HUDEP-2 (cell line): ENCODE results near the gene ADAMTS15.
A peak's percentile ranks its signal among the peaks of the same experiment; 100 is the strongest.

Experiments used
- DNase-seq, 76 experiments: peaks; one replicate each; lab custom pipeline; 2025; ENCODE audit not compliant: unreplicated experiment in 76 of 76; lab: John Stamatoyannopoulos, UW

The ADAMTS15 gene, protein sequence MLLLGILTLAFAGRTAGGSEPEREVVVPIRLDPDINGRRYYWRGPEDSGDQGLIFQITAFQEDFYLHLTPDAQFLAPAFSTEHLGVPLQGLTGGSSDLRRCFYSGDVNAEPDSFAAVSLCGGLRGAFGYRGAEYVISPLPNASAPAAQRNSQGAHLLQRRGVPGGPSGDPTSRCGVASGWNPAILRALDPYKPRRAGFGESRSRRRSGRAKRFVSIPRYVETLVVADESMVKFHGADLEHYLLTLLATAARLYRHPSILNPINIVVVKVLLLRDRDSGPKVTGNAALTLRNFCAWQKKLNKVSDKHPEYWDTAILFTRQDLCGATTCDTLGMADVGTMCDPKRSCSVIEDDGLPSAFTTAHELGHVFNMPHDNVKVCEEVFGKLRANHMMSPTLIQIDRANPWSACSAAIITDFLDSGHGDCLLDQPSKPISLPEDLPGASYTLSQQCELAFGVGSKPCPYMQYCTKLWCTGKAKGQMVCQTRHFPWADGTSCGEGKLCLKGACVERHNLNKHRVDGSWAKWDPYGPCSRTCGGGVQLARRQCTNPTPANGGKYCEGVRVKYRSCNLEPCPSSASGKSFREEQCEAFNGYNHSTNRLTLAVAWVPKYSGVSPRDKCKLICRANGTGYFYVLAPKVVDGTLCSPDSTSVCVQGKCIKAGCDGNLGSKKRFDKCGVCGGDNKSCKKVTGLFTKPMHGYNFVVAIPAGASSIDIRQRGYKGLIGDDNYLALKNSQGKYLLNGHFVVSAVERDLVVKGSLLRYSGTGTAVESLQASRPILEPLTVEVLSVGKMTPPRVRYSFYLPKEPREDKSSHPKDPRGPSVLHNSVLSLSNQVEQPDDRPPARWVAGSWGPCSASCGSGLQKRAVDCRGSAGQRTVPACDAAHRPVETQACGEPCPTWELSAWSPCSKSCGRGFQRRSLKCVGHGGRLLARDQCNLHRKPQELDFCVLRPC

GRCh38 chr11:130448416-130449309 lies at the start of gene ADAMTS15:
Gene ADAMTS15 (plus strand): TSS chr11:130448645. CDS start chr11:130448974, 329 bp downstream.
- peak in 5 of 76 experiments; percentile 4 to 7 (median 6) for DNase-seq

DNA sequence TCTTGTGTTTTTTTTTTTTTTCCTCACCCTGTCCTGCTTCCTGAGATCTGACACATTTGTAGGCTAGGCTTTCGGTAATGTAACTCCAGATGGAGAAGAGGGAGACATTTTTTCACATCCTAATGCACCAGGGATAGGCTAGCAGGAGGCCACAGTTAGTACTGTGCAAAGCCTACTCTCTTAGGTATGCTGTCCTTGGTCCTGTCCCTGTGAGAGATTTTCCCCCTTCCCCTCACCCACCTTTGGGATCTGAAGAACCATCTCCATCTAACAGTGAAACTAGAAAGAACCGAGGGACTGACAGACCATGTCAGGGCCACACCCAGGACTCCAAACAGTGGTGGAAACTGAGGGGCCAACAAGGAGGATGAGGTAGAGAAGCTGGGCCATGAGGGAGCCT lies 49.2 kb upstream of the ADAMTS15 start:
- no peak for DNase-seq

- no peak for DNase-seq
Observed at GRCh38 chr11:130400781-130401483, 47.5 kb upstream of the ADAMTS15 start.

GRCh38 chr11:130402570-130402969 lies 45.9 kb upstream of the ADAMTS15 start:
- no peak for DNase-seq

DNA sequence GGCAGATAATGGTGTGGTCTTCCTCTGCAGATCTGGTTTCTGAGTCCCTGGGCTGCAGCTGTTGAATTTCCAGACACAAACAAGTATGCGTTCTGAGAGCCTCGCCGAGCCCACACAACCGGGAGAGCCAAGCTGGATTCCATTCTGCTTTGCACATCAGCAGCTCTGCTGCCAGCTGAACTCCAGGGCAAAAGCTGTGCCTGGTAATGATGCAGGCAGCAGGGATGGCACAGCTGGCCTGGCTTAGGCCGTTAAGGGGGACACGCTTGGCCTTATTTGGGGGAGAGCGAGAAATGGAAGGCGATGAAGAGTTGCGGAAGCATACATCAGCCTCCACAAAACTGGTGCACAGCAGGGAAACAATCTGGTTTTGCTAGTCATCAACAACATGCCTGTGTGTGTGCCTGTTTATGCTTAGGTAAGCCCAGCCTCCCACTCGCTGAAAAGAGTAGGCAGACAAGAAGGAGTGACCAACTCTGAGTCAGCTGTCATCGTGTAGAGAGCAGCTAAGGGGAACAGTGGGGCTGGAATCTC lies 45.1 kb upstream of the ADAMTS15 start:
- DNase-seq: no peak

- DNase-seq: no peak
Observed at GRCh38 chr11:130403967-130404366, 44.5 kb upstream of the ADAMTS15 start.

DNA sequence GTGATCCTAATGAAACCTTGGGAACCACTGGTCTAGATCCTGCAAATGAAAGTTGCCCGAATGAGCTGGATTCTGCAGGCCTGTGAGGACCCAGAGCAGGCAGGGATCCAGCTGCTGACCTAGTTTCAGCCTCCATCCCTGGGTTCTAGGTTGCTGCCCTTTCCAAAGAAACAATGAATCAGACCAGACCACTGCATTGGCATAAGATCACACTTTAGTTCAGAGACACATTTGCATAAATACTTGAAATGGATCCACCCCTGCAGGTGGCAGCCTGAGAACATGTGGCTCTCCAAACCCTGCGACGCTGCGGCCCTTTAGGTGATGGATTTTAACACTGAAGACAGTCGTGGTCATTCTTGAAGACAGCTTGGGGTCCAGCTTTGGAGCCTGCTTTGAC lies 43.7 kb upstream of the ADAMTS15 start:
- no peak for DNase-seq

DNA sequence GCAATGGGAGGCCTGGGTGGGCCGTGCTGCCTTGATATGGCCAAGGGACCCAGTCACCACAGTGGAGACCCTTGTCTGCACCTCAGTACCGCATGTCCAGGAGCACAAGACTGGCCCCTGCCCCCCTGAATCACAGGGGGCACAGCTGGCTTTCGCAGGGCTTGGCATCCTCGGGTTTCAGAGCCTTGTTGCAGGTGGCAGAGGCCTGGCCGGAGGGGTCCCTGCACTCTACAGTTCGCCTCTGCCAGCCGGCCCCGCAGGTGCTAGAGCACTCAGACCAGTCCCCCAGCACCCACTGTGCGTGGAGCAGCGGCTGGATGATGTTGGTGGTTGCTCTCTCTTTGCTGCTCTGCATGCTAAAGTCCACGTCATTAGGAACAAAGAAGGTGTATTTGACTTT lies 43.0 kb upstream of the ADAMTS15 start:
- DNase-seq: no peak

DNA sequence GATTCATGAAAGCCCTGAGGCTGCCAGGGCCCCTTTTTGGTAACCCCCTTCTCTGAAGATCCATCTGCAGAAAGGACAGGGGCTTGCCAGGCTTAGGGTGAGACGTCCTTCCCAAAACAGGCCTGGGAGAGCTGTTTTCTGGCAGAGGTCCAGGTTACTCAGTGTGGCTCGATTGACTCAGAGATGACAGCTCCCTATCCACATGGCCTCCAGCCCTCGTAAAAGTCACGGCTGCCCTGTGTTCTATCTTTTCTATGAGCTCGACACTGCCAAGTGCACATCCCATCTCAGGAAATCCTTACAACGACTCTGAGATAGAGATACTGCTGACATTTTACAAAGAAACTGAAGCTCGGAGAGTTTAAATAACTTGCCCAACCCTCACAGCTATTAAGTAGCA lies 40.5 kb upstream of the ADAMTS15 start:
- DNase-seq: no peak

DNA sequence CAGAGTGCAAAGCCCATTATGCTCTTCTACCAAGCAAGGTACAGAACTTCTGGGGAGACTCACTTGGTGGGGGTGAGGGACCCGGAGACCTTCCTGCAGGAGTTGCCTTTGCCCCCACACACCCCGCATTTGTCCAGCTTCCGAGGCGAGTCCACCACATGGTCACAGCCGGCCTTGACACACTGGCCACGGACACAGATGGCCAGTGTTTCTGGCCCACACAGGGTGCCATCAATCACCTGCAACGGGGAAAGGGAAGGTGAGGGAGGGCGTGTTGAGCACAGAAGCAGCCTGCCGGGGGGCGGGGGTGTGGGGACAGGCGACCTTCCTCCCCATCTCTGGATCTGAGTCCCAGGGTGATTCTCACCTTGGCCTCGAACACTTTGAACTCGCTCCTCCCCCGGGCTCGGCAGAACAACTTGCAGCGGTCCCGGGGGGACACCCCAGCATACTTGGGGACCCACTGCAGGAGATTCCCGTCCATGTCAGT lies 40.0 kb upstream of the ADAMTS15 start:
- DNase-seq: no peak

GRCh38 chr11:130408901-130409300 lies 39.5 kb upstream of the ADAMTS15 start:
- no peak for DNase-seq

DNA sequence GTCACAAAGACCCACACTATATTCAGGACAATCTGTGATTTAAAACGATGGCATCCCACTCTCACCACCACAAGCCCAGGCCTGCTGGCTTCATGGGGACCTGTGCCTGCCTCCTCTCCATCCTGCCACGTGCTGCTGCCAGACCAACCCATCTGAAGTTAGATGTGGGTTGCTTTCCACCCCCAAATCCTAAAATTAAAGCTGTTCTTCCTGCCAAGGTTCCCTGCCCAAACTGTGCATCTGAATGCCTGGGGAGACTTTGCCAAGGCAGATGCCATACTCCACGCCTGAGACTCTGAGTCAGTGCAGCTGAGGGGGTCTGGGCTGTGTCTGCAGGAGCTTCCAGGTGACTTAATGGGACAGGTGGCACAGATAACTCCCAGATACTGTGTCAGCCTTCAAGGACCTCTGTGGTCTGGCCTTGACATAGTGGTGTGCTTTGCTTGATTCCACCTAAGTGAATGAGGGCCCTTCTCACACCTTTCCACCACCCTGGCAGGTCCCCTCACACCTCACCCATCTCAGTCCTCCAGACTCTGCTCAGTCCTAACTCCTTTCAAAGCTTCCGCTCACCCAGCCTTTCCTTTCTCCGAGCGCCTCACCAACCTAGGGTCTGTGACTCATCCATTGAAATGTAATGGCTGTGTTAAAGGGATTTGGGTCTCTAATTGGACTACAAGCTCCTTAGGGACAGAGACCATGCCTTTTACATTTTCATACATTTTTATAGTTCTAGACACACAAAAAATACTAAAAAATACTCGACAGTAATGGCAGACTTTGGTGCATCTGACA lies 38.7 kb upstream of the ADAMTS15 start:
- DNase-seq: no peak

GRCh38 chr11:130411223-130411622 lies 37.2 kb upstream of the ADAMTS15 start:
- DNase-seq: no peak

- DNase-seq: no peak
Observed at GRCh38 chr11:130413405-130414106, 34.9 kb upstream of the ADAMTS15 start.

DNA sequence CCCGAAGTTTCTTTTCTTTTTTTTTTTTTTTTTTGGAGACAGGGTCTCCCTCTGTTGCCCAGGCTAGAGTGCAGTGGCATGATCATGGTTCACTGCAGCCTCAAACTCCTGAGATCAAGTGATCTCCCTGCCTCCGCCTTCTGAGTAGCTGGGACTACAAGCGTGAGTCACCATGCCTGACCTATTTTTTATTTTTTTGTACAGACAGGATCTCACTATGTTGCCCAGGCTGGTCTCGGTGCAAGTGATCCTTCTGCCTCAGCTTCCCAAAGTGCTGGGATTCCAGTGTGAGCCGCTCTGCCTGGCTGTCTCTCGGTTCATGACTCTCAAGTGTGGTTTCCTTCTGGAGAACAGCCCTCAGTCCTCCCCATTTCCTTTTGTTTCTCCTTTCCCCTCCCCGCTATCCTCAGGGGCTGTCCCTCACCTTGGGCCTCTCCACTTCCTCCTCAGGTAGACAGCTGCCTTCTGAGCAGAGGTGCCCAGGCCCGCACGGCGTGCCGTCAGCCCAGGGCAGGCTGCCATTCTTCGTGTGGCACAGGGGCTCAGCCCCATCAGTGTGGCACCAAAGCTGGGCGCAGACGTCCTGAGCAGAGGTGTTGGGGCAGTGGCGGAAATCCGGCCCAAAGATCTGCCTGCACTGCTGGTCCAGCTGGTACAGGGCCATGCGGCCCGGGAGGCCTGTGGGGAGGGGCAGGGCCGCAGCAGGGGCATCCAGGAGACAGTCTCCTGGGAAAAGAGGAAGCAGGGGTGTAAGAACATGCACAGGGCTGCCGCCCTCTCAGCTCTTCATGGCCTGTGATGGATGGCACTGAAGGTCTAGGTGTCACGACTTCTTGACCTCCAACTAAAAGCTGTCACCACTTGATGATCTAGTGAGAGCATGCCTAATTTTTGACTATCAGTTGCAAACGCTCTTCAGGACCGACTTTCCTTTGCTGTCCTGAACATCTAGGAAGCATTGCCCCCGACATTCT lies 34.1 kb upstream of the ADAMTS15 start:
- no peak for DNase-seq

- DNase-seq: no peak
Observed at GRCh38 chr11:130415731-130416529, 32.5 kb upstream of the ADAMTS15 start.
